Measurements from ENCODE around the gene U2AF2.
A peak's percentile ranks its signal among the peaks of the same experiment; 100 is the strongest.

U2AF2 gene

GRCh38 chr19:55650602-55651230 is 4.1 kb upstream of the U2AF2 start:
- in situ Hi-C loops (cut with HindIII; ENCODE audit: low pct_ligation_motif_present, low pct_unique_long_range_greater_than_20kb, low sequenced_read_pairs): no loop called here
- no peak for DNase-seq

DNA sequence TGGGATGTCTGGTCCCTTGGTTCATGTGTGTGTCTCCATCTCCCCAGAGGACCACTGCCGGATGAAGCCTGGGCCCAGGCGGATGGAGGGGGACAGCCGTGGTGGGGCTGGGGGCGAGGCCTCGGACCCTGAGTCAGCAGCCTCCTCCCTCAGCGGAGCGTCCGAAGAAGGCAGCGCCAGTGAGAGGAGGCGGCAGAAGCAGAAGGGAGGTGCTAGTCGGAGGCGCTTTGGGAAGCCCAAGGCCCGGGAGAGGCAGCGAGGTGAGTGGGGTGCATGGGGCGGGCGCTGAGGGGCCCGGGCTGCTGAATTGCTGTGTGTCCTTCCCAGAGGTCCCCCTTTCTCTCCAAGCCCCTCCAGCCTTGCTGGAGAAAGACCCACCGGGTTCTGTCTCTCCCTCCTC is 3.6 kb upstream of the U2AF2 start:
- in situ Hi-C loops (cut with HindIII; ENCODE audit: low pct_ligation_motif_present, low pct_unique_long_range_greater_than_20kb, low sequenced_read_pairs): no loop called here
- no peak for DNase-seq

DNA sequence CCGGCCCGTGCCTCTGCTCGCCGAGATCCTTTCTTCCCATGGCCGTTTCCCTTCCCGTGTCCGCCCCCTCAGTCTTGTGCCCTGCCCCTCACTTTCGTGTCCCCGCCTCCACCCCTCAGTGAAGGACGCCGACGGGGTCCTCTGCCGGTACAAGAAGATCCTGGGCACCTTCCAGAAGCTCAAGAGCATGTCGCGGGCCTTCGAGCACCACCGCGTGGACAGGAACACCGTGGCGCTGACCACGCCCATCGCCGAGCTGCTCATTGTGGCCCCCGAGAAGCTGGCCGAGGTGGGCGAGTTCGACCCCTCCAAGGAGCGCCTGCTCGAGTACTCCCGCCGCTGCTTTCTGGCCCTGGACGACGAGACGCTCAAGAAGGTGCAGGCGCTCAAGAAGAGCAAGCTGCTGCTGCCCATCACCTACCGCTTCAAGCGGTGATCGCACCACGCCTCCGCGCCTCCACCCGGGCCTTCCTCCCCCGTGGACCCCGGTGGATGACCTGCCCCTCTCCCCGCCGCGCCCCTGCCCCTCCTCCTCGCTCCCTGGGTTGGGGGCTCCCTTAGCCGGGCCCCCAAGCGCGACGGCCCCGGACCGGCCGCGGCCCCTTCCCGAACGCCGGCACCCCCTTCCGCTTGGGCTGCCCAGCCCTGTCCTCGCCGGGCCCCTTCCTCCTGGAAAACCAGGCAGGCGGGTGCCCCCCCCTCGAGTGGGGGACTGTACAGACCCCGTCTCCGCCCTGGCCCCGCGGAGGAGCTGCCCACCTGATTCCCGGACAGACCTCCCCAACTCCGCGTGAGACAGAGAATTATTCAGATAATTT is 2.3 kb upstream of the U2AF2 start:
- in situ Hi-C loops (cut with HindIII; ENCODE audit: low pct_ligation_motif_present, low pct_unique_long_range_greater_than_20kb, low sequenced_read_pairs): no loop called here
- no peak for DNase-seq

GRCh38 chr19:55653651-55654322 is 1.0 kb upstream of the U2AF2 start:
- peak; percentile 97 for DNase-seq
- in situ Hi-C loops (cut with HindIII; ENCODE audit: low pct_ligation_motif_present, low pct_unique_long_range_greater_than_20kb, low sequenced_read_pairs): no loop called here

- peak; percentile 98 for DNase-seq
- in situ Hi-C loops (cut with HindIII; ENCODE audit: low pct_ligation_motif_present, low pct_unique_long_range_greater_than_20kb, low sequenced_read_pairs): no loop called here
Observed at GRCh38 chr19:55654323-55654867, 440 bp upstream of the U2AF2 start.

DNA sequence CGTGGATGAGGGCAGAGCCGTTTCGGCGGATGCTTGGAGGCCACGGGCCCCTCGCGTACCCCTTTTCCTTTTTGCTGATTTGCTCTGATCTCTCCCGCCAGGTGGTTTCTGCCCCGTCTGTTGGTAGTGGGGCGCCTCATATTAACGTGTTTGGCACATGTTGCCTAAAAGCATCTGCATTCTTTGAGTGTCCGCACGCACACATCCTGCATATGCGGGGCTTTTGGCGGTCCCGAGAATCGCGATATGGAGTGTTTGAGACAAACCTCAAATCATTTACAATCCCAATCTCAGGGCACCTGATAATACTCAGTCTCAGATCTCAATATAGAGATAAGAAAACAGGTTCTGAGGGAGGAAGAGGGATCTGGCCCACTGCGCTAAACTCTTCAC is 809 bp downstream of the U2AF2 start:
- in situ Hi-C loops (cut with HindIII; ENCODE audit: low pct_ligation_motif_present, low pct_unique_long_range_greater_than_20kb, low sequenced_read_pairs): no loop called here
- no peak for DNase-seq

- no peak for DNase-seq
- in situ Hi-C loops (cut with HindIII; ENCODE audit: low pct_ligation_motif_present, low pct_unique_long_range_greater_than_20kb, low sequenced_read_pairs): no loop called here
Observed at GRCh38 chr19:55656552-55656951, 1.7 kb downstream of the U2AF2 start.

DNA sequence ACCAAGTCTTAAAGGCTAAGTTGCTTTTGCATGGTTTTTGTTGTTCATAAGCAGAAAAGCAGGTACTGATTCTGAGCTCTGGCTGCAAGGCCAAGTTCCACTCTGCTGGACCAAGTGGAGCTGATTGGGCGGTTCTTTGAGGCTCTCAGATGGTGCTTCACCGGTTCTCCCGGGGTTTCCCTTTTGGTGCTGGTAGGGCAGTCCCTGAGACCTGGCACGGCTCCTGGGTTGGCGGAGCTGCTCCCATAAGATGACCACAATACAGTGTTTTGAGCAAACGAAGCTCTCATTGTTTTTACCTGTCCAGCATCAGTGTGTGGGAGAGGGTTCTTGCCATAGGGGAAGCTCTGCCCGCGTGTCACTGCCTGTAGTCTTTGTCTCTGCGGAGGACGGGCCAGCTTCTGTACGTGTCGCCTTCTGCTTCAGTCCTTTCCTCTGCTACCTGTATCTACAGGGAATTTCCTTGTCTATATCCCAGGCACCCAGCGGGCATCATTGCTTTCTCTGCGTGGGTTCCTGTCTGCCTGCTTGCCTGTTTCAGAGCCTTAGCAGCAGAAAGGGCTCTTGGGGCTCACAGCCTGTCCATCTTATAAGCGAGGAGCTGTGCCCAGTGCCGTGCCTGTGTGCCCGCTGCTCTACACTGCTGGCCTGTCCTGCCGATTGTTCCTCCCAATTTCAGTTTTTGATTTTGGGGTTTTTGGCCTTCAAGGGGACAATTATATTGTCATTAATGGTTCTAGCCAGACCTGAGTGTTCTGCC is 2.3 kb downstream of the U2AF2 start:
- in situ Hi-C loops (cut with HindIII; ENCODE audit: low pct_ligation_motif_present, low pct_unique_long_range_greater_than_20kb, low sequenced_read_pairs): no loop called here
- DNase-seq: no peak

DNA sequence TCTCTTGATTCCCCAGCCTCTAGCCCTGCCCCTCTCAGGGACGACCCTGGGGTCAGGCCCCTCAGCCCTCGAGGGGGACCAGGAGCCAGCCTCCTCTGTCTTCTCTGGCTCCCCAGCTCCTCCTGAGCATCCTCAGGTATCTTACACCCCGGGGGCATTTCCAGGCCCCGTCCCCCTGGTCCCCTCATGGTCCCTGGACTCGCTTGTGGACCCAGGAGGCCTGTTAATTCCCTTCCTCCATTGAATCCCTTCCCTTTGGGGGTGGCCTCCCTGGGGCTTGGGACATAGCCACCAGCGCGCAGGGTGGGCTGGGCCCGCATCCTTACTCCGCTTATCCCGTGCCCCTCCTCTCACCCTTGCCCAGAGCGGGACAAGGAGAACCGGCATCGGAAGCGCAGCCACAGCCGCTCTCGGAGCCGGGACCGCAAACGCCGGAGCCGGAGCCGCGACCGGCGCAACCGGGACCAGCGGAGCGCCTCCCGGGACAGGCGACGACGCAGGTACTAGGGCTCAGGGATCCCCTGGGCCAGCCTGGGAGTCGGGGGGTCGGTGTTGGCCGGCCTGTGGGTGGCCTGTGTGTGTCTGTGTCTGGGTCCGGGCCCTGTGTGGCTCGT is 4.1 kb downstream of the U2AF2 start:
- DNase-seq: no peak
- in situ Hi-C loops (cut with HindIII; ENCODE audit: low pct_ligation_motif_present, low pct_unique_long_range_greater_than_20kb, low sequenced_read_pairs): no loop called here

DNA sequence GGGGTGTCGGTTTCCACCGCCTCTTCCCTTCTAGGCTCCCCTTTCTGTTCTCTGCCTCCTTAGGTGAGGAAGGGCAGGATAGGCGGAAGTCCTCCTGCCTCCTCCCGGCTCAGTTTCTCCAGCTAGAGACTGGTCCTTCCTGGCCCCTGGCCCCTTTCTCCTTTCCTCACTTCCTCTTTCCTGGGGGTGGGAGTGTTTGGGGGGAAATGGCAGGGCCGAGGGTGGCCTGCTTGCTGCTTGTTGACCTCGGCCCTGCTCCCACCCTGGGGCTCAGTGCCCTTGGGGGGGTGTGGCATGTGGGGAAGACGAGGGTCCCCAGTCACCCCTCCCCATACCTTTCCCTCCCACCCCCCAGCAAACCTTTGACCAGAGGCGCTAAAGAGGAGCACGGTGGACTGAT is 5.0 kb downstream of the U2AF2 start:
- DNase-seq: no peak
- in situ Hi-C loops (cut with HindIII; ENCODE audit: low pct_ligation_motif_present, low pct_unique_long_range_greater_than_20kb, low sequenced_read_pairs): no loop called here

- DNase-seq: no peak
Observed at GRCh38 chr19:55660404-55660803, 5.6 kb downstream of the U2AF2 start.

DNA sequence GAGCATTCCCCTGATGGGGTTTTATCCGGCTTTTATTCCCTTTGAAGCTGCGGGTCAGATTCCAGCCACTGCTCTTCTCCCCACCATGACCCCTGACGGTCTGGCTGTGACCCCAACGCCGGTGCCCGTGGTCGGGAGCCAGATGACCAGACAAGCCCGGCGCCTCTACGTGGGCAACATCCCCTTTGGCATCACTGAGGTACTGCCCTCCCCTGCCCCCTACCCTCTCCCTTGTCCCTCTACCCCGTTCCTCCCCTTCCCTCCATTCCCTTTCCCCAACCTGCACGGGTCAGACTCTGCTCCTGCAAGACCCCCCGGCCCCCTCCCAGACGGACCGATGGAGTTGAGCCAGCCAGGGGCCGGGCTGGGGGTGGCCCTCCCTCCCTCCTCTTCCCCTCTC is 6.2 kb downstream of the U2AF2 start:
- in situ Hi-C loops (cut with HindIII; ENCODE audit: low pct_ligation_motif_present, low pct_unique_long_range_greater_than_20kb, low sequenced_read_pairs): no loop called here
- DNase-seq: no peak

More at GRCh38 chr19:55660404-55660803, 5.6 kb downstream of the U2AF2 start:
- in situ Hi-C loops (cut with HindIII; ENCODE audit: low pct_ligation_motif_present, low pct_unique_long_range_greater_than_20kb, low sequenced_read_pairs): no loop called here

DNA sequence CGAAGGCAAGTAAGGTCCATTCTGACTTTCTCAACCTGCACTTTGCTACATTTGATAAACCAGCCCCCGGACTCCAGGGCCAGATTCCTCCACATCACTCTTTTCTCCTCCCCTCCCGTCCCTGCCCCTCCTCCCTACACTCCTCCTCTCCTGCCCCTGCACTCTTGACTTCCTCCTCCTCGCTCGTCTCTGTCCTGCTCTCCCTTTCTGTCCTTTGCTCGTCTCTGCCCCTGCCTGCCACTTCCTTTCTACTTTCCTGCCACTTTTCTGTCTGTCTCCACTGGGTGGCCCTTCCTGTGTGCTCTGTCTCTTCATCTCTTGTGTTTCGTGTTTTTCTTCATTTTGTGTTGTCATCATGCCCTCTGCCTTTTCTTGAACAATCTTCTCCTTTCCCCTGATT is 7.0 kb downstream of the U2AF2 start:
- no peak for DNase-seq
- in situ Hi-C loops (cut with HindIII; ENCODE audit: low pct_ligation_motif_present, low pct_unique_long_range_greater_than_20kb, low sequenced_read_pairs): no loop called here

DNA sequence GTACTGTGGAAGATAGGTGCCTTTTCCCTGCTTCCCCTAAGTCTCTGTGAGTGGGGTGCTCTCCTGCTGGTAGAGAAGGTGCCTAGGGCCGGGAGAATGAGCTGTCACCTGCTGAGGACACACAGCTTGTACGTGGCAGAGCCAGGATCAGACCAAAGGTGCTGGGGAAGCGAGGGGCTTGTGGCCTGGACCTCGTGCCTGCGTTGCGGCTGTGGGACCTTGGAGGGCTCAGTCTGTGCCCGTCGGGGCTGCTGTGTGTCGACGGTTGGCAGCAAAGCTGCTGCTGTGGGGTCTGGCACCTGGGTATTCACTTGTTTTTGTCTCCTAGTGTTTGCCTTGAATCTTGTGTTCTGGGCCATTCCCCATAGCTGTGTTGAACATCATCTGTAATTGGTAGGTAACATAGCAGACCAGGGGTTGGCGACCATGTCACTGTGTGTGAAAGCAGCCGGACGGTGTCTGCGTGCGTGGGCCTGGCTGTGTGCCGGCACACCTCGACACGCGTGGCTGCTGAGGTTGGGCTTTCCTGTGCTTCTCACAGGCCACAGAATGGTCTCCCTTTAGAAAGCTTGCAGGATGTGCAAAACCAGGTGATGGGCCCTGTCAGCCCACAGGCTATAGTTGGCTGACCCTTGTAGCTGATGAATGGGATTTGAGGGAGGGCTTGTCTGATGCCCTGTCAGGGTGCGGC is 9.2 kb downstream of the U2AF2 start:
- no peak for DNase-seq
- in situ Hi-C loops (cut with HindIII; ENCODE audit: low pct_ligation_motif_present, low pct_unique_long_range_greater_than_20kb, low sequenced_read_pairs): no loop called here

GRCh38 chr19:55666343-55667005 is 11.6 kb downstream of the U2AF2 start:
- in situ Hi-C loops (cut with HindIII; ENCODE audit: low pct_ligation_motif_present, low pct_unique_long_range_greater_than_20kb, low sequenced_read_pairs): no loop called here
- no peak for DNase-seq

GRCh38 chr19:55667006-55667381 is 12.2 kb downstream of the U2AF2 start:
- DNase-seq: no peak
- in situ Hi-C loops (cut with HindIII; ENCODE audit: low pct_ligation_motif_present, low pct_unique_long_range_greater_than_20kb, low sequenced_read_pairs): no loop called here

DNA sequence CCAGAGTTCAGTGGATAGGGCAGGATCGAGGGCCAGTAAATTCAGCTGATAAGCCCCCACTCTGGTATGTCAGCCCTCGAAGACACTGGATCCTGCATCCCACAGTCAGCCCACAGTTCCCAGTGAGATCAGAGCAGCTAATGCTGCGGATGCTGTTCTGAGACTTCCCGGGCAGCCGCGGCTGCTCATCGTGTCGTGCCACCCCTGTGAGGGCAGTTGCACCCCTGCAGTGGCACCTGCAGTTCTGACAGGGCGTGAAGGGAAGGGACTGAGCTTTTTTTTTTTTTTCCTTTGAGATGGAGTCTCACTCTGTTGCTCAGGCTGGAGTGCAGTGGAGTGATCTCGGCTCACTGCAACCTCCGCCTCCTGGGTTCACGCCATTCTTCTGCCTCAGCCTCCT is 12.7 kb downstream of the U2AF2 start:
- no peak for DNase-seq
- in situ Hi-C loops (cut with HindIII; ENCODE audit: low pct_ligation_motif_present, low pct_unique_long_range_greater_than_20kb, low sequenced_read_pairs): no loop called here

All from ACHN (cell line).